K562 (cell line): ENCODE data around the gene PANX1. TPM values are rescaled to one million over a fixed set of nuclear protein-coding genes. Genes with fewer than 3 reads are reported as not detected.

Source experiments
- ATAC-seq: fragments of 200-7000 bp; cut with Tn5 transposase; 3 replicates; pipeline ENCODE4 v1.9.1; 2020; ENCODE audit warnings: moderate library complexity
- BruUV-seq: library from RNA; stranded (reverse); fragments of 400-500 nt; replicated peaks from 2 replicates; lab custom pipeline; 2021; lab: Mats Ljungman, UMichigan
- CTCF ChIA-PET: fragments of 300-600 bp; formaldehyde crosslinking; extraction: SDS; loops from one replicate; lab custom pipeline; 2021; ENCODE audit warnings: low intra/inter-chr PET ratio; lab: Yijun Ruan, JAX
- POLR2A ChIA-PET: fragments of 300-600, 350-650 bp; sonication (Branson Sonifier 250); formaldehyde crosslinking; extraction: SDS; loops from one replicate; lab custom pipeline; 2021; ENCODE audit warnings: antibody characterized with exemption, inconsistent platforms; lab: Yijun Ruan, JAX
- DNase-seq, 4 experiments: peaks; one replicate each; pipeline versions ENCODE4 v3.0.0 to v3.0.0-alpha.2; 2011 to 2018; ENCODE audit warnings: low spot score in 3 of 4, mixed read lengths in 3 of 4; ENCODE audit errors: extremely low read depth in 1 of 4
- FAIRE-seq: peaks from 2 replicates; lab custom pipeline; 2011; peaks lifted over from hg19 to GRCh38; lab: Jason Lieb, UNC
- H2AFZ ChIP-seq: 2 replicates; pipeline ENCODE4 v1.6.0; 2011; ENCODE audit warnings: low read depth, low read length, control low read depth, inconsistent platforms
- H3K27ac ChIP-seq: fragments of 200-600 bp; 3 replicates; pipeline ENCODE4 v1.8.0; 2011; ENCODE audit warnings: low read depth, mild to moderate bottlenecking, control low read depth, inconsistent platforms, low read length, moderate library complexity, mixed read lengths; ENCODE audit errors: extremely low read depth
- H3K27me3 ChIP-seq, 2 experiments: fragments of 300-600 bp in 1 of 2; 2 replicates in 1 of 2; 3 replicates in 1 of 2; pipeline versions ENCODE4 v1.6.0 to v1.8.0; 2011; ENCODE audit warnings: inconsistent platforms in 2 of 2, low read length in 2 of 2, mild to moderate bottlenecking in 1 of 2, mixed read lengths in 1 of 2, moderate library complexity in 1 of 2; ENCODE audit not compliant: control insufficient read depth in 2 of 2, insufficient read depth in 2 of 2
- H3K36me3 ChIP-seq: fragments of 300-600 bp; 3 replicates; pipeline ENCODE4 v1.8.0; 2011; ENCODE audit warnings: mild to moderate bottlenecking, low read length, inconsistent platforms; ENCODE audit not compliant: control insufficient read depth, insufficient read depth
- H3K4me1 ChIP-seq, 2 experiments: fragments of 200-600 bp in 1 of 2; replicated peaks in 1 of 2; 2 replicates in 1 of 2; 3 replicates in 1 of 2; pipeline versions ENCODE4 v1.5.1 to v1.8.0; 2011; ENCODE audit warnings: inconsistent platforms in 2 of 2, low read length in 2 of 2, mild to moderate bottlenecking in 1 of 2, mixed read lengths in 1 of 2, moderate library complexity in 1 of 2; ENCODE audit not compliant: control insufficient read depth in 2 of 2, insufficient read depth in 2 of 2
- H3K4me2 ChIP-seq: 2 replicates; pipeline ENCODE4 v1.6.1; 2011; ENCODE audit warnings: low read length, control low read depth, inconsistent platforms, mixed read lengths; ENCODE audit not compliant: insufficient read depth
- H3K4me3 ChIP-seq: fragments of 200-600 bp; sonication (generic), shearing (Covaris generic); 2 replicates; pipeline ENCODE4 v1.5.1; 2016; ENCODE audit warnings: control low read depth, inconsistent platforms
- H3K79me2 ChIP-seq: fragments of 200-600 bp; 3 replicates; pipeline ENCODE4 v1.8.0; 2011; ENCODE audit warnings: low read length, inconsistent platforms; ENCODE audit not compliant: control insufficient read depth, insufficient read depth
- H3K9ac ChIP-seq, 2 experiments: 2 replicates each; pipeline versions ENCODE4 v1.6.0 to v1.6.1; 2011; ENCODE audit warnings: low read depth in 2 of 2, low read length in 2 of 2, control low read depth in 1 of 2, inconsistent platforms in 1 of 2, mild to moderate bottlenecking in 1 of 2, mixed read lengths in 1 of 2; ENCODE audit not compliant: insufficient read depth in 1 of 2
- H3K9me1 ChIP-seq: one replicate; pipeline ENCODE4 v1.6.0; 2011; ENCODE audit warnings: inconsistent platforms, mild to moderate bottlenecking, low read length, moderate library complexity; ENCODE audit not compliant: control insufficient read depth, insufficient read depth
- H3K9me3 ChIP-seq: replicated peaks from 2 replicates; pipeline ENCODE4 v1.5.1; 2011; ENCODE audit warnings: low read depth, low read length, inconsistent platforms; ENCODE audit not compliant: control insufficient read depth, insufficient read depth
- H4K20me1 ChIP-seq: replicated peaks from 2 replicates; pipeline ENCODE4 v1.6.1; 2011; ENCODE audit warnings: low read length, inconsistent platforms, mixed read lengths; ENCODE audit not compliant: control insufficient read depth, insufficient read depth
- ARID1B ChIP-seq: fragments of 450-650 bp; IDR thresholded peaks from 2 replicates; pipeline ENCODE4 v1.6.1; 2016; ENCODE audit warnings: antibody characterized with exemption, mild to moderate bottlenecking, inconsistent platforms
- CBFA2T2 ChIP-seq: fragments of 450-650 bp; conservative IDR thresholded peaks from 2 replicates; pipeline ENCODE4 v1.6.1; 2017; ENCODE audit warnings: mild to moderate bottlenecking
- HEY1 ChIP-seq: fragments of 250-450 bp; sonication (Bioruptor Pico); IDR thresholded peaks from 2 replicates; pipeline ENCODE4 v1.5.0; 2020; ENCODE audit warnings: mild to moderate bottlenecking, moderate library complexity, borderline replicate concordance
- KDM1A ChIP-seq, 2 experiments: fragments of 450-650 bp; IDR thresholded peaks; 2 replicates each; pipeline ENCODE4 v1.6.1; 2016; ENCODE audit warnings: mild to moderate bottlenecking in 2 of 2
- MAFG ChIP-seq: fragments of 450-650 bp; conservative IDR thresholded peaks from 2 replicates; pipeline ENCODE4 v1.6.1; 2016; ENCODE audit warnings: missing genetic modification characterization, missing compliant biosample characterization
- MYC ChIP-seq, 2 experiments: fragments of 250-450 bp in 1 of 2; sonication (Bioruptor Pico) in 1 of 2; IDR thresholded peaks; 2 replicates each; pipeline versions ENCODE4 v1.5.1 to v1.6.1; 2012 to 2021; ENCODE audit warnings: low read depth in 2 of 2, borderline replicate concordance in 1 of 2, improper control_type of control experiment in 1 of 2, low read length in 1 of 2, mild to moderate bottlenecking in 1 of 2, moderate library complexity in 1 of 2
- NCOR1 ChIP-seq: fragments of 450-650 bp; IDR thresholded peaks from 2 replicates; pipeline ENCODE4 v1.6.1; 2016; ENCODE audit warnings: mild to moderate bottlenecking, moderate library complexity
- NFE2 ChIP-seq: IDR thresholded peaks from 2 replicates; pipeline ENCODE4 v1.6.1; 2014; ENCODE audit warnings: antibody characterized with exemption, low read depth
- RBBP5 ChIP-seq: fragments of 200-600 bp; sonication (generic); IDR thresholded peaks from 2 replicates; pipeline ENCODE4 v1.6.1; 2012; ENCODE audit warnings: borderline replicate concordance, mild to moderate bottlenecking, low read length, control low read depth, inconsistent platforms; ENCODE audit not compliant: insufficient read depth, poor library complexity, severe bottlenecking
- STAT5A ChIP-seq: IDR thresholded peaks from 2 replicates; pipeline ENCODE4 v1.6.1; 2012; ENCODE audit warnings: low read length, inconsistent platforms, borderline replicate concordance
- TSC22D4 ChIP-seq: fragments of 450-650 bp; IDR thresholded peaks from 2 replicates; pipeline ENCODE4 v1.6.1; 2016; ENCODE audit warnings: missing genetic modification characterization, missing biosample characterization, control low read depth
- ZBTB17 ChIP-seq: fragments of 450-650 bp; formaldehyde crosslinking; IDR thresholded peaks from 2 replicates; pipeline ENCODE4 v1.4.0; 2020; ENCODE audit warnings: mild to moderate bottlenecking
- ZNF133 ChIP-seq: fragments of 250-450 bp; sonication (Bioruptor Pico); IDR thresholded peaks from 2 replicates; pipeline ENCODE4 v1.4.0; 2020; ENCODE audit warnings: mild to moderate bottlenecking
- ZNF316 ChIP-seq: fragments of 450-650 bp; IDR thresholded peaks from 2 replicates; pipeline ENCODE4 v1.6.1; 2016
- ZNF766 ChIP-seq: fragments of 200-800 bp; sonication (Bioruptor generic); conservative IDR thresholded peaks from 2 replicates; pipeline ENCODE4 v1.6.1; 2016; ENCODE audit warnings: missing genetic modification characterization, missing compliant biosample characterization
- WGBS: fragments of 100-300 bp; shearing (Covaris generic); methylation state at CpG from one replicate; pipeline ENCODE4 v1.1.6; 2016; ENCODE audit warnings: low coverage, mixed read lengths; ENCODE audit not compliant: insufficient coverage; ENCODE audit errors: missing lambda C conversion rate; 5-methylcytosine and 5-hydroxymethylcytosine counted together
- in situ Hi-C: fragments of 300-500 bp; cut with MboI; formaldehyde crosslinking; loops from 4 replicates; pipeline ENCODE4 v1.15.0; 2018; ENCODE audit warnings: inconsistent platforms, mixed read lengths
- intact Hi-C: fragments of 100-400 bp; cut with micrococcal nuclease; formaldehyde crosslinking; loops from 2 replicates; pipeline ENCODE4 v1.14.2; 2022
- polyA plus RNA-seq, 8 experiments: library from polyadenylated mRNA; depleted of rRNA in 4 of 8; stranded (reverse) in 5 of 8; unstranded in 3 of 8; fragments of >200 nt; fragmentation: Nextera tagmentation in 2 of 8; fragmentation: Illumina TruSeq in 1 of 8; extraction: Ambion mirVana in 2 of 8; extraction: Trizol in 1 of 8; gene quantifications; 2 replicates each; pipeline versions ENCODE4 v1.2.1 to v1.2.3, GENCODE V29; 2011 to 2014; ENCODE audit warnings: inconsistent platforms in 1 of 8, missing spikeins in 1 of 8
- total RNA-seq, 7 experiments: library from RNA; depleted of rRNA in 6 of 7; stranded (reverse); fragments of >200 nt in 6 of 7; fragmentation: Illumina TruSeq in 2 of 7; extraction: Trizol in 2 of 7; gene quantifications; 2 replicates each; pipeline versions ENCODE4 v1.2.1 to v1.2.3, GENCODE V29; 2011 to 2021; ENCODE audit warnings: low replicate concordance in 1 of 7
- TF ChIP-seq, protein P1 (sequence below): sonication (generic); formaldehyde crosslinking; IDR thresholded peaks from 2 replicates; pipeline ENCODE4 v1.8.1; 2023; ENCODE audit warnings: mild to moderate bottlenecking, missing genetic modification reagents
- TF ChIP-seq, protein P2 (sequence below): sonication (generic); formaldehyde crosslinking; IDR thresholded peaks from 2 replicates; pipeline ENCODE4 v1.4.0; 2020; ENCODE audit warnings: mild to moderate bottlenecking, missing genetic modification reagents
- TF ChIP-seq, protein P3 (sequence below), 2 experiments: fragments of 200-800 bp in 1 of 2; sonication (Bioruptor generic) in 1 of 2; sonication (generic) in 1 of 2; formaldehyde crosslinking in 1 of 2; IDR thresholded peaks in 1 of 2; conservative IDR thresholded peaks in 1 of 2; 2 replicates each; pipeline versions ENCODE4 v1.5.0 to v1.6.1; 2016 to 2020; ENCODE audit warnings: missing compliant biosample characterization in 1 of 2, missing genetic modification characterization in 1 of 2, missing genetic modification reagents in 1 of 2

Gene PANX1
- total and polyA plus RNA-seq, 9 of the 15 experiments (the other 6 are each of a cell fraction or from before 2014, with no cell fraction given), result 1.9 to 14.8 (median 10.1) TPM

GRCh38 chr11:94203070-94203469, 74.4 kb downstream of the PANX1 start:
- in situ Hi-C loops (no loop called here), intact Hi-C loops (loop anchor here (10.0 kb wide), 1 partner anchor 142 kb away; no protein-coding TSS in a partner anchor)
- no peaks in the 10 kb centered on the region for H3K9me1 ChIP-seq
- H4K20me1 ChIP-seq, result no peaks in the 10 kb centered on the region
- ATAC-seq, result peak; percentile 58
- no peak overlapping the region for H3K4me3 ChIP-seq
- H3K27ac ChIP-seq, result no peak overlapping the region
- DNase-seq, result peak in 1 of 4 experiments; percentile 38
- POLR2A ChIA-PET, result interaction anchor here (0.6 to 1.3 kb wide), 3 partner anchors 25 to 273 kb away, joined by 3 read pairs; no protein-coding TSS in a partner anchor
- H3K79me2 ChIP-seq, result no peaks in the 10 kb centered on the region
- no TSS peak for BruUV-seq
- H3K27me3 ChIP-seq, result peaks cover 0 to 6% of the 10 kb centered on the region in 2 experiments; a peak in 1 of 5 replicates
- peaks cover 0 to 2% of the 10 kb centered on the region in 2 experiments; a peak in 2 of 5 replicates for H3K4me1 ChIP-seq
- no peak for FAIRE-seq
- H3K4me2 ChIP-seq, result no peak overlapping the region
- WGBS, result 4% methylated on average over 3 of the region's 3 CpGs
- H3K9ac ChIP-seq, result no peak overlapping the region
- no peaks in the 10 kb centered on the region for H3K36me3 ChIP-seq
- CTCF ChIA-PET, result no interaction called here
- H3K9me3 ChIP-seq, result no peaks in the 10 kb centered on the region
- no peak overlapping the region for H2AFZ ChIP-seq
- TF ChIP-seq HEY1 (CRISPR knock-in tag) (no peak), STAT5A (0 out of 2 replicates have a peak, but pooled peaks have one; percentile 20), ZNF766 (no peak), ARID1B (peak; percentile 74), MAFG (tag) (peak; percentile 96), ZNF133 (CRISPR knock-in tag) (no peak), MYC (IDR thresholded peaks at IDR 0.05; ENCODE audit: low read depth, low read length) (no peak), MYC (CRISPR knock-in tag; IDR thresholded peaks at IDR 0.05; ENCODE audit: borderline replicate concordance, low read depth) (no peak), NCOR1 (peak; percentile 12; the same call in 1 of the 2 replicates), TSC22D4 (no peak), NFE2 (peak; percentile 78), ZNF316 (peak; percentile 96), ZBTB17 (CRISPR knock-in tag) (no peak), RBBP5 (no peak), KDM1A (IDR thresholded peaks at IDR 0.05) (peak in 1 of 2 experiments; percentile 40; a peak in 2 of 4 replicates), CBFA2T2 (peak; percentile 60; the same call in 1 of the 2 replicates)
- TF ChIP-seq, protein P1, sequence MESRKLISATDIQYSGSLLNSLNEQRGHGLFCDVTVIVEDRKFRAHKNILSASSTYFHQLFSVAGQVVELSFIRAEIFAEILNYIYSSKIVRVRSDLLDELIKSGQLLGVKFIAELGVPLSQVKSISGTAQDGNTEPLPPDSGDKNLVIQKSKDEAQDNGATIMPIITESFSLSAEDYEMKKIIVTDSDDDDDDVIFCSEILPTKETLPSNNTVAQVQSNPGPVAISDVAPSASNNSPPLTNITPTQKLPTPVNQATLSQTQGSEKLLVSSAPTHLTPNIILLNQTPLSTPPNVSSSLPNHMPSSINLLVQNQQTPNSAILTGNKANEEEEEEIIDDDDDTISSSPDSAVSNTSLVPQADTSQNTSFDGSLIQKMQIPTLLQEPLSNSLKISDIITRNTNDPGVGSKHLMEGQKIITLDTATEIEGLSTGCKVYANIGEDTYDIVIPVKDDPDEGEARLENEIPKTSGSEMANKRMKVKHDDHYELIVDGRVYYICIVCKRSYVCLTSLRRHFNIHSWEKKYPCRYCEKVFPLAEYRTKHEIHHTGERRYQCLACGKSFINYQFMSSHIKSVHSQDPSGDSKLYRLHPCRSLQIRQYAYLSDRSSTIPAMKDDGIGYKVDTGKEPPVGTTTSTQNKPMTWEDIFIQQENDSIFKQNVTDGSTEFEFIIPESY, result no peak
- TF ChIP-seq, protein P2, sequence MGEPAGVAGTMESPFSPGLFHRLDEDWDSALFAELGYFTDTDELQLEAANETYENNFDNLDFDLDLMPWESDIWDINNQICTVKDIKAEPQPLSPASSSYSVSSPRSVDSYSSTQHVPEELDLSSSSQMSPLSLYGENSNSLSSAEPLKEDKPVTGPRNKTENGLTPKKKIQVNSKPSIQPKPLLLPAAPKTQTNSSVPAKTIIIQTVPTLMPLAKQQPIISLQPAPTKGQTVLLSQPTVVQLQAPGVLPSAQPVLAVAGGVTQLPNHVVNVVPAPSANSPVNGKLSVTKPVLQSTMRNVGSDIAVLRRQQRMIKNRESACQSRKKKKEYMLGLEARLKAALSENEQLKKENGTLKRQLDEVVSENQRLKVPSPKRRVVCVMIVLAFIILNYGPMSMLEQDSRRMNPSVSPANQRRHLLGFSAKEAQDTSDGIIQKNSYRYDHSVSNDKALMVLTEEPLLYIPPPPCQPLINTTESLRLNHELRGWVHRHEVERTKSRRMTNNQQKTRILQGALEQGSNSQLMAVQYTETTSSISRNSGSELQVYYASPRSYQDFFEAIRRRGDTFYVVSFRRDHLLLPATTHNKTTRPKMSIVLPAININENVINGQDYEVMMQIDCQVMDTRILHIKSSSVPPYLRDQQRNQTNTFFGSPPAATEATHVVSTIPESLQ (CRISPR knock-in tag), result no peak
- TF ChIP-seq, protein P3, sequence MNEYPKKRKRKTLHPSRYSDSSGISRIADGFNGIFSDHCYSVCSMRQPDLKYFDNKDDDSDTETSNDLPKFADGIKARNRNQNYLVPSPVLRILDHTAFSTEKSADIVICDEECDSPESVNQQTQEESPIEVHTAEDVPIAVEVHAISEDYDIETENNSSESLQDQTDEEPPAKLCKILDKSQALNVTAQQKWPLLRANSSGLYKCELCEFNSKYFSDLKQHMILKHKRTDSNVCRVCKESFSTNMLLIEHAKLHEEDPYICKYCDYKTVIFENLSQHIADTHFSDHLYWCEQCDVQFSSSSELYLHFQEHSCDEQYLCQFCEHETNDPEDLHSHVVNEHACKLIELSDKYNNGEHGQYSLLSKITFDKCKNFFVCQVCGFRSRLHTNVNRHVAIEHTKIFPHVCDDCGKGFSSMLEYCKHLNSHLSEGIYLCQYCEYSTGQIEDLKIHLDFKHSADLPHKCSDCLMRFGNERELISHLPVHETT (CRISPR knock-in tag; conservative IDR thresholded peaks at IDR 0.05 in 1 of 2, IDR thresholded peaks at IDR 0.05 in 1 of 2), result no peak
